Iris pigment epithelial cell (primary cell): ENCODE results near the gene OR5L1.

Source experiments
- DNase-seq: peaks from one replicate; pipeline ENCODE4 v3.0.0-alpha.2; 2011; ENCODE audit warnings: low read depth

OR5L1 gene

DNA sequence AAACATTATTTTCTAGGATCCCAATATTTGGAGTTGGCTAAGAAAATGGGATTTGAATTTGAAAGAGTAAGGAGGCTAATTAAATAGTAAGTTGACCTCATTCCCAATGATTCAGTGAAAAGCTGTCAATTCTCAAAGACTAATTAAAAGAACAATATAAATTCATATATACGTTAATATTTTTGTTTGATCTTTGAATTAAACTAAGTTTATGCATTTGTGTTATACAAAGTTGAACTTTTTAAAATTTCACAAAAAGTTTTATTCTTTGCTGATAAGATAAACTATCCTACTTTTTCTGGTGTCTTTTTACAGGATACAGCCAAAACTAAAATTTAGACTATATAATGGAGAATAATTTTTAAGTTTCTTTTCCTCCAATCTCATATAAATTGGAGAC, at the start of gene OR5L1:
Gene OR5L1, plus strand, starts transcription at position 301 of the 400 bp plus-strand sequence. CDS start 100 bp downstream, outside the sequence.
- DNase-seq = no peak

DNA sequence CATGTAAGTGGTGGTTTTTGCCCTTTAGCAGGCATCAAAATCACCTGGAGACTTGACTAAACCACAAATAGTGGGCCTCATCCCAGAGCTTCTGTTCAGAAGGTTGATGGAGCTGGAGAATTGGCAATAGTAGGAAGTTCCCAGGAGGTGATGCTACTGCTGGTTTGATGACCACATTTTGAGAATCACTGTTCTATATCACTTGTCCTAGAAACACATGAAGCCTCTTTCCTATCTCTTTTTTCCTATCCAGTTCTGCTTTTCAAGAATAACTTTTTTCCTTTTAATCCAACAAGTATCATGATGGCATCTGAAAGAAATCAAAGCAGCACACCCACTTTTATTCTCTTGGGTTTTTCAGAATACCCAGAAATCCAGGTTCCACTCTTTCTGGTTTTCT, 38.0 kb upstream of the OR5L1 start, which contains the start of gene OR5D13:
Gene OR5D13, plus strand, starts transcription at position 301 of the 400 bp plus-strand sequence. Its CDS starts 0 bp downstream, at position 301.
- DNase-seq = no peak

DNA sequence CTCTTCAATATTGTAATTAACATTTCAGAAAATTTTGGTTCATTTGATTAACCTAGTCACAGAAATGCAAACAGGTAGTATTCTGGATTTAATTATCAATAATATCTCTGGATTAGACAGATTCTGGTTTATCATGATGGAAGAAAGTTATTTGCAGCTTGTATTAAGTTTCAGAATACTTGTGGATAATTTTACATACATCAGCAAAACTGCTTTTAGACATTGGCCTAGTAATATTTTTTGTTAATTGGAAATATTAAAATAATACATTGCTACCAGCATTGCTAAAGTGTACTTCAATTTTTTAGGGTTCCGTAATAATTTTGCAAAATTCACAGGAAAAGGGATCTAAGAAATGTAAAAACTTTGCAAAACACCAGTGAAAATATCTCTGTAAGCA, 19.6 kb upstream of the OR5L1 start:
- no peak for DNase-seq

DNA sequence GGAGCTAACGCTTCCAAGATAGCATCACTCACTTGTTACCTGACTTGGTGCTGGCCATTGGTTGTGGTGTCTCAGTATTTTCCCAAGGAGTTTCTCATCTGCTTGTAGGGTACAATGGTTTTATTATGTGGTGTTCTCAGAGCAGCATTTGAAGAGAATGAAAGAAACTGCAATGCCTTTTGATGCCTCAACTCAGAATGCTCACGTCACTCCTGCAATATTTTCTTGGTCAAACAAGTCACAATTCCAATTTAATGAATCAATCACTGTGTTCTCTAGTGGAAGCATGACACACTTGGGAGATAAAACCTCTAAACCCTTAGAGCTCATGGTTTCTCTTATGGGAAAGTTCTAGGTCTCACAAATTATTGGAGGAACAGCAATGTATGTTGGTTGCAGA, 17.8 kb upstream of the OR5L1 start:
- DNase-seq = no peak

DNA sequence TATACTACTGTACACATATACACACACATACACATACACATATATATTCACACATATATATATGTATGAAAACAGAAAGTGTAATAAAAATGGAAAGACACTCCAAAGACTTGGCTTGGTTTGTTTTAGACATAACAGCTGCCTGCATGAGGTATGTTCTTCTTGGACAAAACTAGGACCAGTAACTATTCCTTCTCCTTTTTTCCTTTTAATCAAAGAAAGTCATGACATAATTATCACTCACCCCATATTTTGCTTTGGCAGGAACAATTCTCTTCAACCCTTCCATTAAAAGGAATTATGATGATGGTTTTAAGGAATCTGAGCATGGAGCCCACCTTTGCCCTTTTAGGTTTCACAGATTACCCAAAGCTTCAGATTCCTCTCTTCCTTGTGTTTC, 15.9 kb upstream of the OR5L1 start, which contains the start of gene OR5D14:
Gene OR5D14, plus strand, starts transcription at position 301 of the 400 bp plus-strand sequence. Its CDS starts 0 bp downstream, at position 301.
- no peak for DNase-seq

DNA sequence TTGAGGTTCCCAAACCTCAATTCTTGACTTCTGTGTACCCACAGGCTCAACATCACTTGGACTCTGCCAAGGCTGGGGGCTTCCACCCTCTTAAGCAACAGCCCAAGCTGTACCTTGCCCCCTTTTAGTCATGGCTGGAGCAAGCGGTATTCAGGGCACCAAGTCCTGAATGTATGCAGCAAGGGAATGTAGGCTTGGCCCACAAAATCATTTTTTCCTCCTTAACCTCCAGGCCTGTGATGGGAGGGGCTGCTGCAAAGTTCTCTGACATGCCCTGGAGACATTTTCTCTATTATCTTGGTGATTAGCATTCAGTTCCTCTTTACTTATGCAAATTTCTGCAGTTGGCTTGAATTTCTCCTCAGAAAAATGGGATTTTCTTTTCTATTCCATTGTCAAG, 4.9 kb upstream of the OR5L1 start:
- no peak for DNase-seq

DNA sequence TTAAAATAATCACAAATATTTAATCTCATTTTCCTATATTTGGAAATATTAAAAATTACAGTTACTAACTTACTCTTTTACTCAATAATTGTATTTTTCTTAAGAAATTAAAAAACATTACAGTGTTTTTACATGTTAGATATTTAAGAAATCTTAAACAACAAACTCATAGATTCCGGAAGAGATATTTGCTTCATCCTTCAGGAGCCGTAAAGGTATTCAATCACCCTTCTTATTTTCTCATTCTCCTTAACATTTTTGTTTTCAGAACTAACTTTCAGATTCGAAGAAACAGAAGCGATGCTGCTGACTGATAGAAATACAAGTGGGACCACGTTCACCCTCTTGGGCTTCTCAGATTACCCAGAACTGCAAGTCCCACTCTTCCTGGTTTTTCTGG, 8.2 kb downstream of the OR5L1 start, which contains the start of gene OR5D18:
Gene OR5D18, plus strand, starts transcription at position 301 of the 400 bp plus-strand sequence. Its CDS starts 0 bp downstream, at position 301.
- DNase-seq = no peak

DNA sequence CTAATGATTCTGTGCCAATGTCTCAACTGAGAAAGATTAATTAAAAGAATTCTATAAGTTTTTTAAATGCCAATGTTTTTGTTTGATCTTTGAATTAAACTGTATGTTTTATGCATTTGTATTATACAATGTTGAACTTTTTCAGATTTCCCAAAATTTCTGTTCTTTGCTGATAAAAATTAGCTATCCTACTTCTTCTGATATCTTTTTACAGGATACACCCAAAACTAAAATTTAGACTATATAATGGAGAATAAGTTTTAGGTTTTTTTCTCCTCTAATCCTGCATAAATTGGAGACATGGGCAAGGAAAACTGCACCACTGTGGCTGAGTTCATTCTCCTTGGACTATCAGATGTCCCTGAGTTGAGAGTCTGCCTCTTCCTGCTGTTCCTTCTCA, 15.8 kb downstream of the OR5L1 start, which contains the start of gene OR5L2:
Gene OR5L2, plus strand, starts transcription at position 301 of the 400 bp plus-strand sequence. Its CDS starts 0 bp downstream, at position 301.
- DNase-seq = no peak

DNA sequence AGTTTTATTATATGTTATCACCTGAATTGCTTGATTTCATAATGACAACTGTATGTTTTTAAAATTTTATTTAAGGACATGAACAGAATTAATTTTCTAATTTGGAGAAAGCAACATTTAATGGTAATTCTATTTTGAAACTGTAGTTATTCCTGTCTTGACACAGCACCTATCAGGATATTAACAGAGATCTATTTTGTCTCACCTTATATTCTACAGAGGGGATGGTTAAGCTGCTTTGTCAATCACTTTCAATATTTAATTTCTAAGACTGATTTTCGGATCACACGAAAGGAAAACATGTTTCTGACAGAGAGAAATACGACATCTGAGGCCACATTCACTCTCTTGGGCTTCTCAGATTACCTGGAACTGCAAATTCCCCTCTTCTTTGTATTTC, 27.3 kb downstream of the OR5L1 start, which contains the start of gene OR5D16:
Gene OR5D16, plus strand, starts transcription at position 301 of the 400 bp plus-strand sequence. Its CDS starts 0 bp downstream, at position 301.
- no peak for DNase-seq

DNA sequence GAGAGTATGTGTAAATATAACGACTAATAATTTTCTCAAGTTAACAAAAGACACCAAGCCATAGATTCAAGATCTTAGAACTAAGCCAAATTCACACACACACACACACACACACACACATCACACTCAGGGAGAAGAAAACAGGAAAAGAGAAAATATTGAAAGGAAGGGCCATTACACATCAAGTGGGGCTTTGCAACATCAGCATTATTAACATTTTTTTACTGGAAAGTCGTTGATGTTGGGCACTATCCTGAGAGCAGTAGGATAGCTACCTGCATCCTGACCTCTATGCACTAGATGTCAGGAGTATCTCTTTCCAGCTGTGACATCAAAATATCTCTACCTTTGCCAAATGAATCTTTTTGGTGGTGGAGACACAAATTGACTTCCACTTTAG, 36.3 kb downstream of the OR5L1 start:
- no peak for DNase-seq

DNA sequence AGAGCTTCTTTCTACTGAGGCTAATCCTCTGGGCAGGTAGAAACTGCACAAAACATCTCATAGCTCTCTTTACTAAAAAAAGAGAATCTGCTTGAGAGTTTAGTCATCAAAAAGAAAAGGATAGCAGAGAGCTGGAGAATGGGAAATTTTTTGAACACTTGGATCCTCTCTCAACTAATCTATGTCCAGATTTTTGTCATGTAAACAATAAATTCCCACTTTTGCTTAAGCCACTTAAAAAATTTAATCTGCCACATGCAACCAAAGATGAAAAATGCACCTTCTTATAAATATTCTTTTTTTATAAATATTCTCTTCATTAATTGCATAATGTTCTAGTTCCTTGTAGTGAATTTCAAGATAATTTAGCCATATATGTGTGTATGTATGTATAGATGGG, 37.9 kb downstream of the OR5L1 start:
- DNase-seq = no peak

DNA sequence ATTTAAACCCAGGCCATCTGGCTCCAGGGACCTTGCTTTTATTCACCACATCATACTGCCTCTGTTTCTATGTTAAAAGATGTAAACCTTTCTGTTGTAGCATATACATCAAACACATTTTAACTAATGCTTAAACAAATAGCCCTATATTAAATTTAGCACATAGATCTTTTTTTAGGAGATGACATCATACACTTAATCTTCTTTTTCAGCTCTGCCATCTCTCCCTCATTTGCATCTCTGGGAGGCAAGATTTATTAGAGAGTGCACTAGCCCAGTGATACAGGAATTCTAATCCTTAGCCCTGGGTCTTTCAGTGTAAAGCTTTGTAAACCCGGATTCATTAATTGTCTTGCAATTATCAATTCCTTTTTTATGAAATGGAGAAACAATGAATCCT, 41.0 kb downstream of the OR5L1 start:
- no peak for DNase-seq

DNA sequence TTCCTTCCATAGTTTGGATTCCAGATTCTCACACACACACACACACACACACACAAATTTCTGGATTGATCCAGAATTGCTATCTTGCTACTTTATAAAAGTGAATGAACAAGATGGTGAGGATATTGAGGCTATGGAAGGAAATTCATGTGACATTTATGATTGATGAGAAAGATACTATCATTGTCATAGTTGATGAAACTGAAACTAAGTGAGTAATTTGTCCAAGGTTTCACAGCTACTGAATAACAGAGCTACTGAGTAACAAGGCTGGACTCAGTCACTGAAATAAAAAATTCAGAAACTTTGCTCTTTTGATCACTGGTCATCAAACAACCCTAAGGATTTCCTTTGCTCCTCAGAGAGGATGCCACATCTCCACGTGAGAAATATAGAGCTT, 43.5 kb downstream of the OR5L1 start:
- DNase-seq = no peak
